GM23338 (cell line): ENCODE results near the gene TNS3. TPM values are rescaled to one million over a fixed set of nuclear protein-coding genes. Genes with fewer than 3 reads are reported as not detected.

Experiments
- ATAC-seq: fragments of 200-7000 bp; cut with Tn5 transposase; 3 replicates; pipeline ENCODE4 v1.9.1; 2020
- DNase-seq: peaks from one replicate; pipeline ENCODE4 v3.0.0-alpha.2; 2015; ENCODE audit warnings: low spot score
- H2AFZ ChIP-seq: fragments of 200-600 bp; sonication (generic); 2 replicates; pipeline ENCODE4 v1.8.0; 2016; ENCODE audit warnings: antibody characterized with exemption, mild to moderate bottlenecking, moderate library complexity
- H3F3A ChIP-seq: fragments of 200-600 bp; sonication (generic); replicated peaks from 2 replicates; pipeline ENCODE4 v1.8.0; 2017; ENCODE audit warnings: antibody characterized with exemption, mixed run types, low read depth
- H3K27ac ChIP-seq: fragments of 200-600 bp; sonication (generic); 2 replicates; pipeline ENCODE4 v1.6.1; 2016; ENCODE audit warnings: low read depth
- H3K27me3 ChIP-seq: fragments of 200-600 bp; sonication (generic); 2 replicates; pipeline ENCODE4 v1.8.0; 2016; ENCODE audit warnings: mild to moderate bottlenecking, mixed run types, moderate library complexity; ENCODE audit not compliant: insufficient read depth
- H3K36me3 ChIP-seq: fragments of 200-600 bp; sonication (generic); 2 replicates; pipeline ENCODE4 v1.8.0; 2016; ENCODE audit warnings: mild to moderate bottlenecking; ENCODE audit not compliant: insufficient read depth
- H3K4me1 ChIP-seq: fragments of 200-600 bp; sonication (generic); 2 replicates; pipeline ENCODE4 v1.8.0; 2016; ENCODE audit warnings: mild to moderate bottlenecking, moderate library complexity; ENCODE audit not compliant: insufficient read depth
- H3K4me2 ChIP-seq: fragments of 200-600 bp; sonication (generic); 2 replicates; pipeline ENCODE4 v1.7.1; 2017; ENCODE audit warnings: mixed run types
- H3K4me3 ChIP-seq: fragments of 200-600 bp; sonication (generic); 2 replicates; pipeline ENCODE4 v1.6.1; 2016; ENCODE audit warnings: mixed run types
- H3K79me2 ChIP-seq: fragments of 200-600 bp; sonication (generic); replicated peaks from 2 replicates; pipeline ENCODE4 v1.8.0; 2017; ENCODE audit warnings: mild to moderate bottlenecking; ENCODE audit not compliant: insufficient read depth
- H3K9me2 ChIP-seq: fragments of 200-600 bp; sonication (generic); 2 replicates; pipeline ENCODE4 v1.8.0; 2017; ENCODE audit not compliant: insufficient read depth
- H4K20me1 ChIP-seq: fragments of 200-600 bp; sonication (generic); replicated peaks from 2 replicates; pipeline ENCODE4 v1.8.0; 2017; ENCODE audit warnings: mild to moderate bottlenecking; ENCODE audit not compliant: insufficient read depth
- H3K27ac Mint-ChIP-seq: 2 replicates; pipeline ENCODE4 v1.8.0; 2020; ENCODE audit warnings: inconsistent platforms, mild to moderate bottlenecking, moderate library complexity, mixed read lengths
- H3K27me3 Mint-ChIP-seq: 3 replicates; pipeline ENCODE4 v1.8.0; 2022; ENCODE audit warnings: low read depth, mild to moderate bottlenecking, moderate library complexity, mixed read lengths, inconsistent platforms; ENCODE audit not compliant: insufficient read depth, poor library complexity
- H3K36me3 Mint-ChIP-seq: 3 replicates; pipeline ENCODE4 v1.8.0; 2021; ENCODE audit warnings: low read depth, mild to moderate bottlenecking, inconsistent platforms, moderate library complexity, mixed read lengths
- H3K4me1 Mint-ChIP-seq: 3 replicates; pipeline ENCODE4 v1.8.0; 2020; ENCODE audit warnings: mild to moderate bottlenecking, inconsistent platforms, mixed read lengths
- H3K4me3 Mint-ChIP-seq: 3 replicates; pipeline ENCODE4 v1.8.0; 2021; ENCODE audit warnings: moderate library complexity, mild to moderate bottlenecking, inconsistent platforms, mixed read lengths
- H3K9me3 Mint-ChIP-seq: 3 replicates; pipeline ENCODE4 v1.8.0; 2020; ENCODE audit warnings: moderate library complexity, mild to moderate bottlenecking, inconsistent platforms, mixed read lengths
- CREB1 ChIP-seq: fragments of 250-450 bp; sonication (Bioruptor Pico); IDR thresholded peaks from 2 replicates; pipeline ENCODE4 v1.5.0; 2020; ENCODE audit warnings: low read depth, mild to moderate bottlenecking, moderate library complexity
- CTCF ChIP-seq, 2 experiments: fragments of 200-600 bp in 1 of 2; sonication (generic) in 1 of 2; conservative IDR thresholded peaks; 2 replicates each; pipeline versions ENCODE4 v1.5.1 to v1.6.1; 2016 to 2017; ENCODE audit warnings: antibody characterized with exemption in 2 of 2, low read depth in 2 of 2, mild to moderate bottlenecking in 2 of 2, moderate library complexity in 1 of 2
- EZH2 ChIP-seq: fragments of 200-600 bp; sonication (generic); IDR thresholded peaks from one replicate; pipeline ENCODE4 v1.8.0; 2017; ENCODE audit warnings: antibody characterized with exemption, mild to moderate bottlenecking, low read depth; ENCODE audit not compliant: unreplicated experiment
- EZH2phosphoT487 ChIP-seq: fragments of 200-600 bp; sonication (generic); IDR thresholded peaks from one replicate; pipeline ENCODE4 v1.8.1; 2018; ENCODE audit warnings: antibody characterized with exemption; ENCODE audit not compliant: unreplicated experiment
- JUNB ChIP-seq: IDR thresholded peaks from one replicate; pipeline ENCODE4 v1.6.1; 2016; ENCODE audit warnings: antibody characterized with exemption; ENCODE audit not compliant: unreplicated experiment
- NANOG ChIP-seq: IDR thresholded peaks from 2 replicates; pipeline ENCODE4 v1.6.1; 2016; ENCODE audit warnings: antibody characterized with exemption, borderline replicate concordance
- POLR2AphosphoS5 ChIP-seq: IDR thresholded peaks from 2 replicates; pipeline ENCODE4 v1.6.1; 2016; ENCODE audit warnings: antibody characterized with exemption, low read depth
- REST ChIP-seq: IDR thresholded peaks from one replicate; pipeline ENCODE4 v1.6.1; 2018; ENCODE audit warnings: antibody characterized with exemption; ENCODE audit not compliant: unreplicated experiment
- STAT1 ChIP-seq: IDR thresholded peaks from one replicate; pipeline ENCODE4 v1.6.1; 2016; ENCODE audit warnings: antibody characterized with exemption; ENCODE audit not compliant: unreplicated experiment
- ZNF114 ChIP-seq: fragments of 250-450 bp; sonication (Bioruptor Pico); IDR thresholded peaks from 2 replicates; pipeline ENCODE4 v1.5.0; 2020; ENCODE audit warnings: mild to moderate bottlenecking, moderate library complexity
- polyA plus RNA-seq: library from polyadenylated mRNA; unstranded; fragments of >200 nt; fragmentation: Nextera tagmentation; extraction: Ambion mirVana; gene quantifications from 2 replicates; pipeline ENCODE4 v1.2.1, GENCODE V29; 2016
- total RNA-seq: library from RNA; depleted of rRNA; stranded (reverse); fragments of >200 nt; shearing (Covaris generic); gene quantifications from 2 replicates; pipeline ENCODE4 v1.2.3, GENCODE V29; 2014

Gene TNS3
- total and polyA plus RNA-seq, 2 experiments from 2014 or later, result 6.2 to 28.7 TPM

- no peak for TF ChIP-seq CTCF (conservative IDR thresholded peaks at IDR 0.05; ENCODE audit: low read depth in 2 of 2)
- no peak for TF ChIP-seq ZNF114
Measured at GRCh38 chr7:47561715-47562446, 20.0 kb downstream of the TNS3 start (continued).

GRCh38 chr7:47559306-47560220 is 22.3 kb downstream of the TNS3 start:
- Histone ChIP-seq H4K20me1 (no peaks in the 10 kb centered on the region; the same call in 1 of the 2 replicates), H3K9me2 (no peaks in the 10 kb centered on the region), H3K36me3 (no peaks in the 10 kb centered on the region), H3K79me2 (peaks cover 74% of the 10 kb centered on the region), H3F3A (no peaks in the 10 kb centered on the region), H2AFZ (no peak overlapping the region), H3K4me1 (peaks cover 8% of the 10 kb centered on the region; the same call in 1 of the 2 replicates), H3K4me2 (no peak overlapping the region), H3K4me3 (no peak overlapping the region), H3K27me3 (no peaks in the 10 kb centered on the region), H3K27ac (no peak overlapping the region)
- H3K27ac Mint-ChIP-seq, result no peak overlapping the region
- H3K4me1 Mint-ChIP-seq, result peaks cover 19% of the 10 kb centered on the region
- DNase-seq (no peak), ATAC-seq (no peak)
- no peak overlapping the region for H3K4me3 Mint-ChIP-seq
- H3K9me3 Mint-ChIP-seq, result no peaks in the 10 kb centered on the region
- H3K36me3 Mint-ChIP-seq, result no peaks in the 10 kb centered on the region; the same call in 1 of the 3 replicates
- peaks cover 9% of the 10 kb centered on the region for H3K27me3 Mint-ChIP-seq
- TF ChIP-seq POLR2AphosphoS5 (no peak), STAT1 (no peak), EZH2phosphoT487 (no peak), CREB1 (no peak), JUNB (no peak), CTCF (conservative IDR thresholded peaks at IDR 0.05; ENCODE audit: low read depth in 2 of 2) (no peak), NANOG (no peak), EZH2 (no peak), REST (no peak)
